ENCODE results near the gene PFDN2.
"Not testable (repeated sequence)": the region's sequence is repeated elsewhere in the genome, so short reads cannot be mapped to it uniquely, and the experiment has no call there.

Gene PFDN2

DNA sequence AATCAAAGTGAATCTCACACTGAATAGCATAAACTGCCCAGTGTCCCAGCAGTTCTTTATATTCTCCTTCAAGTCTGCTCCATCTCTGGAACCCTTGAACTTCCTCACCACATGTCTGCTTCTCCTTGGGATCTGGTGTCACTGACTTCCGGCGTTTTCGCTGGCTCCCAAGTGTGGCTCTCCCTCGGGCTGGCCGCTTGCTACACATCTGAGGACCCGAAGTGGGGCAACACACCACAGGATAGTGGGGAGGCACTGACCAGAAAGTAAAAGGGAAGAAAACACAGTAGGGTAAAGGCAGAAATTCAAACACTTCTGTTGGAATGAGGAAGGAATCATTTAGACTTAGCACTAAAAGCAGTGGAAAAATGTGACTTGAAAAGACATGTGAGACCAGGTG is 5.1 kb upstream of the PFDN2 start:
- Histone ChIP-seq H3K9me3 (ENCODE audit: control insufficient read depth in 2 of 2, low read length in 2 of 2) (no peaks in the 10 kb centered on the region), H3K9ac (ENCODE audit: low read depth in 1 of 2, low read length in 2 of 2) (no peak overlapping the region), H3K27me3 (ENCODE audit: control insufficient read depth in 2 of 2, insufficient read depth in 2 of 2, low read length in 2 of 2) (no peaks in the 10 kb centered on the region), H3K36me3 (ENCODE audit: control insufficient read depth in 2 of 2, insufficient read depth in 2 of 2, low read length in 2 of 2) (peaks cover 55 to 59% of the 10 kb centered on the region in 2 donors), H3K4me3 (ENCODE audit: low read length in 2 of 2) (no peak overlapping the region), H3K4me1 (ENCODE audit: control insufficient read depth in 2 of 2, insufficient read depth in 2 of 2, low read length in 2 of 2) (peaks cover 16 to 23% of the 10 kb centered on the region in 2 donors), H3K27ac (ENCODE audit: low read depth in 2 of 2, low read length in 2 of 2) (no peak overlapping the region)

DNA sequence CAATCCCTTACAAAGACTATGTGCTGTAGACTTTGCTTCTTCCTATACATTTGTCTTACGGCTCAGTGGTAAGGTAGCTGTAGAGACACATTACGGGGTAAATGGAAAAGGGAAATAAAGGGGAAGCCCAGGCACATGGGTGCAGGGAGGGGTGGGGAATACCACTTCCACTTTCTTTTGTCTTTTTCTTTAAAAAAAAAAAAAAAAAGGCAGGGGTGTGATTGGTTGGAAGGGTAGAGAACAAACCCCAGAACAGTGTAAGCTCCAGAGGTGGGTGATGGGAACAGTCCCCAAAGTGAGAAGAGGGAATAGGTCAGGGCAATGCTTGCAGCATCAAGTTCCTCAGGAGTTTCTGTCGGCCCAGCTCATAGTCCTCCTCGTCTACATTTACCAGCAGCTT is 4.0 kb upstream of the PFDN2 start:
- no peak overlapping the region for H3K27ac ChIP-seq (ENCODE audit: low read depth in 2 of 2, low read length in 2 of 2)
- H3K36me3 ChIP-seq (ENCODE audit: control insufficient read depth in 2 of 2, insufficient read depth in 2 of 2, low read length in 2 of 2) = peaks cover 46 to 55% of the 10 kb centered on the region in 2 donors
- H3K4me3 ChIP-seq (ENCODE audit: low read length in 2 of 2) = no peak overlapping the region
- no peaks in the 10 kb centered on the region for H3K9me3 ChIP-seq (ENCODE audit: control insufficient read depth in 2 of 2, low read length in 2 of 2)
- no peaks in the 10 kb centered on the region for H3K27me3 ChIP-seq (ENCODE audit: control insufficient read depth in 2 of 2, insufficient read depth in 2 of 2, low read length in 2 of 2)
- peaks cover 23 to 24% of the 10 kb centered on the region in 2 donors for H3K4me1 ChIP-seq (ENCODE audit: control insufficient read depth in 2 of 2, insufficient read depth in 2 of 2, low read length in 2 of 2)
- no peak overlapping the region for H3K9ac ChIP-seq (ENCODE audit: low read depth in 1 of 2, low read length in 2 of 2)

DNA sequence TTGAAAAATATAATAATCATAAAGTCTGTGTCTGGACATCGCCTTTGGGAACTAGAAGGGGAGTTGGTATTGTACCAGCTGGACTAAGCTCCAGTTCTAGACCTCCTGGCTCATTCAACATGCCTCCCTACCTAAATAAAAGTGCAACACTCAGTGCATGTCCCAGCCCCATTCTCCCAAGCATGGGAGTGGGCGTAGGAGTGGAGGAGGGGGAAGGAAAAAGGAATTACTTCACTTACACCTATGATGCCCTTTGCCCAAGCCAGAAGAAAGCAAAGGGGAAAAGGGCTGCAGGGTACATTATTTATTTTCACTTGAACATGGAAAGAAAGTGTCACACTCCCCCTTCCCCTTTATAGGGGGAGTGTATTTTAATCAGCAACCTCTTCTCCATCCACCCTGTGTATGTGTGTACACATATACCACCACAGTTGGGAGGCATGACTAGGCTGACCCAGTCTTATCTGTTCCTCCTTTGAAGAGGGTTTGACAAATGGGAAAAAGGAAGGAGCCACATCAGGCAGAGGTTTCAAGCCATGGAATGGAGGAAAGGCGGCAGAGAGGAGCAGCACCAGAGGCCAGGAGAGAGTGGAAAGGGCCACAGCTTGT is 3.3 kb upstream of the PFDN2 start:
- Histone ChIP-seq H3K27me3 (ENCODE audit: control insufficient read depth in 2 of 2, insufficient read depth in 2 of 2, low read length in 2 of 2) (no peaks in the 10 kb centered on the region), H3K4me3 (ENCODE audit: low read length in 2 of 2) (no peak overlapping the region), H3K27ac (ENCODE audit: low read depth in 2 of 2, low read length in 2 of 2) (no peak overlapping the region), H3K9me3 (ENCODE audit: control insufficient read depth in 2 of 2, low read length in 2 of 2) (no peaks in the 10 kb centered on the region), H3K36me3 (ENCODE audit: control insufficient read depth in 2 of 2, insufficient read depth in 2 of 2, low read length in 2 of 2) (peaks cover 43 to 51% of the 10 kb centered on the region in 2 donors), H3K4me1 (ENCODE audit: control insufficient read depth in 2 of 2, insufficient read depth in 2 of 2, low read length in 2 of 2) (peaks cover 27 to 28% of the 10 kb centered on the region in 2 donors), H3K9ac (ENCODE audit: low read depth in 1 of 2, low read length in 2 of 2) (no peak overlapping the region)

DNA sequence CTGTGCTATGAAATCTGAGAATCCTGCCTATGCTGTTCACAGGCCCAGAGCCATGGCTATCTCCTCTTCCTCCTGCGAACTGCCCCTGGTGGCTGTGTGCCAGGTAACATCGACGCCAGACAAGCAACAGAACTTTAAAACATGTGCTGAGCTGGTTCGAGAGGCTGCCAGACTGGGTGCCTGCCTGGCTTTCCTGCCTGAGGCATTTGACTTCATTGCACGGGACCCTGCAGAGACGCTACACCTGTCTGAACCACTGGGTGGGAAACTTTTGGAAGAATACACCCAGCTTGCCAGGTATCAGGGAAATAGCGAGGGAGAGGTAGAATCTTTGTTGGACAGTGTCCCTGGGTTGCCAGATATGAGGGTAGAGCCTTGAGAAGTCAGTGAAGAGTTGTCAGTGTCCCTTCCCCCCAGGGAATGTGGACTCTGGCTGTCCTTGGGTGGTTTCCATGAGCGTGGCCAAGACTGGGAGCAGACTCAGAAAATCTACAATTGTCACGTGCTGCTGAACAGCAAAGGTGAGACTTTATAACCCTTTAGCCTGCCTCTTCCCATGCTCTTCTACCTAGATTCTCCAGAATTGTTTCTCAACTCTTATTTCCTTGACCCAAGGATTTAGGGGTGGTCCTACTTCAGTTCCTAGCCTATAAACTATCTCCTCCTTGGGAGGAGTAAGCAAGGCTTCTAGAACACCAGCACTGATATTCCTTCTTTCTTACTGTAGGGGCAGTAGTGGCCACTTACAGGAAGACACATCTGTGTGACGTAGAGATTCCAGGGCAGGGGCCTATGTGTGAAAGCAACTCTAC is 1.5 kb upstream of the PFDN2 start:
- no peaks in the 10 kb centered on the region for H3K9me3 ChIP-seq (ENCODE audit: control insufficient read depth in 2 of 2, low read length in 2 of 2)
- H3K4me1 ChIP-seq (ENCODE audit: control insufficient read depth in 2 of 2, insufficient read depth in 2 of 2, low read length in 2 of 2) = peaks cover 27 to 28% of the 10 kb centered on the region in 2 donors
- H3K36me3 ChIP-seq (ENCODE audit: control insufficient read depth in 2 of 2, insufficient read depth in 2 of 2, low read length in 2 of 2) = peaks cover 36 to 42% of the 10 kb centered on the region in 2 donors
- H3K4me3 ChIP-seq (ENCODE audit: low read length in 2 of 2) = peak overlapping the region; percentile 76 to 98
- no peaks in the 10 kb centered on the region for H3K27me3 ChIP-seq (ENCODE audit: control insufficient read depth in 2 of 2, insufficient read depth in 2 of 2, low read length in 2 of 2)
- H3K9ac ChIP-seq (ENCODE audit: low read depth in 1 of 2, low read length in 2 of 2) = peak overlapping the region; percentile 80 to 94
- peak overlapping the region; percentile 94 to 96 for H3K27ac ChIP-seq (ENCODE audit: low read depth in 2 of 2, low read length in 2 of 2)

DNA sequence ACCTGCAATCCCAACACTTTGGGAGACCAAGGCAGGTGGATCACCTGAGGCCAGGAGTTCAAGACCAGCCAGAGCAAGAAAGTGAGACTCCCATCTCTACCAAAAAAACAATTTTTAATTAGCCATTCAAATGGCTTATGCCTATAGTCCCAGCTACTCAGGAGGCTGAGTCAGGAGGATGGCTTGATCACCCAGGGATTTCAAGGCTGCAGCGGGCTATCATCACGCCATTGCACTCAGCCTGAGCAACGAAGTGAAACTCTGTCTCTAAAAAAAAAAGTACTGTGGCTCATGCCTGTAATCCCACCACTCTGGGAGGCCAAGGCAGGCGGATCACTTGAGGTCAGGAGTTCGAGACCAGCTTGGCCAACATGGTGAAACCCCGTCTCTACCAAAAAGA is 1.9 kb downstream of the PFDN2 start:
- Histone ChIP-seq H3K4me1 (ENCODE audit: control insufficient read depth in 2 of 2, insufficient read depth in 2 of 2, low read length in 2 of 2) (peaks cover 28 to 29% of the 10 kb centered on the region in 2 donors), H3K36me3 (ENCODE audit: control insufficient read depth in 2 of 2, insufficient read depth in 2 of 2, low read length in 2 of 2) (peaks cover 8 to 11% of the 10 kb centered on the region in 2 donors)
- H3K9me3 ChIP-seq (ENCODE audit: control insufficient read depth in 2 of 2, low read length in 2 of 2); H3K27ac ChIP-seq (ENCODE audit: low read depth in 2 of 2, low read length in 2 of 2); H3K27me3 ChIP-seq (ENCODE audit: control insufficient read depth in 2 of 2, insufficient read depth in 2 of 2, low read length in 2 of 2); H3K4me3 ChIP-seq (ENCODE audit: low read length in 2 of 2); H3K9ac ChIP-seq (ENCODE audit: low read depth in 1 of 2, low read length in 2 of 2): not testable (repeated sequence)

DNA sequence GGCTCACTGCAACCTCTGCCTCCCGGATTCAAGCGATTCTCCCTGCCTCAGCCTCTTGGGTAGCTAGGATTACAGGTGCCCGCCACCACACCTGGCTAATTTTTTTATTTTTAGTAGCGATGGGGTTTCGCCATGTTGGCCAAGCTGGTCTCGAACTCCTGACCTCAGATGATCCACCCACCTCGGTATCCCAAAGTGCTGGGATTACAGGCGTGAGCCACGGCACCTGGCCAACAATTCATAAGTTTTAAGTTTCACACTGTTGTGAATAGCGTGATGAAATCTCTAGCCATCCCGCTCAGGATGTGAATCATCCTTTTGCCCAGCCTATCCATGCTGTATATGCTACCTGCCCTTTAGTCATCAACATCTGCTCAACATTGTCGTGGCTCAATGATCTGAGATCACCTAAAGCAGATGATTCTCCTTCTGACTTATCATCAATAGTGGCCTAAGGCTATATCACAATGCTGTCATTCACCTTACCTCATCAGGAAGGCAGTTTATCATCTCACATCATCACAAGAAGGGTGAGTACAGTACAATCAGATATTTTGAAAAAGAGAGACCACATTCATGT is 2.6 kb downstream of the PFDN2 start:
- Histone ChIP-seq H3K9ac (ENCODE audit: low read depth in 1 of 2, low read length in 2 of 2) (no peak overlapping the region), H3K9me3 (ENCODE audit: control insufficient read depth in 2 of 2, low read length in 2 of 2) (no peaks in the 10 kb centered on the region), H3K27ac (ENCODE audit: low read depth in 2 of 2, low read length in 2 of 2) (no peak overlapping the region), H3K36me3 (ENCODE audit: control insufficient read depth in 2 of 2, insufficient read depth in 2 of 2, low read length in 2 of 2) (peaks cover 1 to 5% of the 10 kb centered on the region in 2 donors), H3K4me3 (ENCODE audit: low read length in 2 of 2) (no peak overlapping the region), H3K4me1 (ENCODE audit: control insufficient read depth in 2 of 2, insufficient read depth in 2 of 2, low read length in 2 of 2) (peaks cover 28% of the 10 kb centered on the region in 2 donors), H3K27me3 (ENCODE audit: control insufficient read depth in 2 of 2, insufficient read depth in 2 of 2, low read length in 2 of 2) (no peaks in the 10 kb centered on the region)

DNA sequence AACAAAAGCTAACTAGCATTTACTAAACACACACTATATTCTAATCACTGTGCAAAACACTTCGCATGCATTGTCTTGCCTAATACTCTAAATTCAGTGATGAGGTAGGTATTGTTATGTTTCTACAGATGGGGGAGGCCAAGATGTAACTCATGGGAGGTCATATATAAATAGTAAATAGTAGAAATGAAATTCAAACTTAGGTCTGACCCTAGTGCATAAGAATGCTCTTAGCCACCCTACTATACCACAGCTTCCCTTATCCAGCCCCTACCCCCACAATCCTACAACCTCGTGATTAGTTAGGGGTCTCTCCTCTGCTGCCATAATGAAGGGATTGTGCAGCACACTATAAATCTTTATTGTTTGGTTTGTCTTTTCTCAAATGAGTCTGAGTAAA is 3.3 kb downstream of the PFDN2 start:
- peaks cover 0 to 3% of the 10 kb centered on the region in 2 donors for H3K36me3 ChIP-seq (ENCODE audit: control insufficient read depth in 2 of 2, insufficient read depth in 2 of 2, low read length in 2 of 2)
- peaks cover 21 to 23% of the 10 kb centered on the region in 2 donors for H3K4me1 ChIP-seq (ENCODE audit: control insufficient read depth in 2 of 2, insufficient read depth in 2 of 2, low read length in 2 of 2)
- no peaks in the 10 kb centered on the region for H3K9me3 ChIP-seq (ENCODE audit: control insufficient read depth in 2 of 2, low read length in 2 of 2)
- H3K27ac ChIP-seq (ENCODE audit: low read depth in 2 of 2, low read length in 2 of 2) = no peak overlapping the region
- H3K4me3 ChIP-seq (ENCODE audit: low read length in 2 of 2) = no peak overlapping the region
- H3K27me3 ChIP-seq (ENCODE audit: control insufficient read depth in 2 of 2, insufficient read depth in 2 of 2, low read length in 2 of 2) = no peaks in the 10 kb centered on the region
- H3K9ac ChIP-seq (ENCODE audit: low read depth in 1 of 2, low read length in 2 of 2) = no peak overlapping the region

DNA sequence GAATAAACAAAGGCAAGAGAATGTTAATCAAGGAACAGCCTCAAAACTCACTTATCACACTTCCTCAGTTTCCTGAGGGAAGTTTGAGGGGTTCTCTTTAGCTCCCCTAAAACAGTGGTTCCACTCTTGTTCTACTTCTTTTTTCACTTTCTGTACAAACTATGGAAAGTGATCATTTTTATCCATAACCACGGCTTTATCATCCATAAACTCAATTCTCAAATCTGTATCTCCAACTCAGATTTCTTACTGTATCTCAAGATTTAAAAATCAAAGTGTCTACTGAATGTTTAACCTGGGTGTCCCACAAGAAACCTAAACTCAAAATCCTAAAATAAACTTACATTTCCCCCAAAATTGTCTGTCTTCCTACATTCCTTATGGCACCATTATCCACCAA is 3.9 kb downstream of the PFDN2 start:
- H3K4me1 ChIP-seq (ENCODE audit: control insufficient read depth in 2 of 2, insufficient read depth in 2 of 2, low read length in 2 of 2) = peaks cover 15 to 16% of the 10 kb centered on the region in 2 donors

DNA sequence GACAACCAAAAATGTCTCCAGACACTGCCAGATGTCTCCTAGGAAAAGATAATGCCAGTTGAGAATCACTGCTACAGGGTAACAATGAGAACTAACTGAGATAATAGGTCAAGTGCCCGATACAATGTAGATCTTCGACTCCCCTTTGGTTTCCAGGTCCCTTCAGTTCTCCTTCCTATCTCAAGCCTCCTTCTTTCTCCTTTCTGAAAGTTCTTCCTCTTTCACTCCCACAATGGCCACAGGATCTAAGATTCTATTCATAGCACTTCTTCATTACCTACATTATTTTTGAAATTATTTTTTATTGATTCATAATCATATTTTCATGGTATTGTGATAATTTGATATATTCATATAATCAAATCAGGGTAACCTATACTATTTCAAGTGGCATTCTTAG is 6.3 kb downstream of the PFDN2 start:
- no peak overlapping the region for H3K27ac ChIP-seq (ENCODE audit: low read depth in 2 of 2, low read length in 2 of 2)
- peaks cover 0 to 14% of the 10 kb centered on the region in 2 donors for H3K36me3 ChIP-seq (ENCODE audit: control insufficient read depth in 2 of 2, insufficient read depth in 2 of 2, low read length in 2 of 2)
- H3K9ac ChIP-seq (ENCODE audit: low read depth in 1 of 2, low read length in 2 of 2) = no peak overlapping the region
- H3K4me1 ChIP-seq (ENCODE audit: control insufficient read depth in 2 of 2, insufficient read depth in 2 of 2, low read length in 2 of 2) = peaks cover 2 to 3% of the 10 kb centered on the region in 2 donors
- H3K4me3 ChIP-seq (ENCODE audit: low read length in 2 of 2) = no peak overlapping the region
- no peaks in the 10 kb centered on the region for H3K9me3 ChIP-seq (ENCODE audit: control insufficient read depth in 2 of 2, low read length in 2 of 2)
- no peaks in the 10 kb centered on the region for H3K27me3 ChIP-seq (ENCODE audit: control insufficient read depth in 2 of 2, insufficient read depth in 2 of 2, low read length in 2 of 2)

More for the DNA sequence above, 3.9 kb downstream of the PFDN2 start:
- Histone ChIP-seq H3K27ac (ENCODE audit: low read depth in 2 of 2, low read length in 2 of 2) (no peak overlapping the region), H3K4me3 (ENCODE audit: low read length in 2 of 2) (no peak overlapping the region), H3K9me3 (ENCODE audit: control insufficient read depth in 2 of 2, low read length in 2 of 2) (no peaks in the 10 kb centered on the region), H3K27me3 (ENCODE audit: control insufficient read depth in 2 of 2, insufficient read depth in 2 of 2, low read length in 2 of 2) (no peaks in the 10 kb centered on the region), H3K36me3 (ENCODE audit: control insufficient read depth in 2 of 2, insufficient read depth in 2 of 2, low read length in 2 of 2) (peaks cover 0 to 10% of the 10 kb centered on the region in 2 donors), H3K9ac (ENCODE audit: low read depth in 1 of 2, low read length in 2 of 2) (no peak overlapping the region)

DNA sequence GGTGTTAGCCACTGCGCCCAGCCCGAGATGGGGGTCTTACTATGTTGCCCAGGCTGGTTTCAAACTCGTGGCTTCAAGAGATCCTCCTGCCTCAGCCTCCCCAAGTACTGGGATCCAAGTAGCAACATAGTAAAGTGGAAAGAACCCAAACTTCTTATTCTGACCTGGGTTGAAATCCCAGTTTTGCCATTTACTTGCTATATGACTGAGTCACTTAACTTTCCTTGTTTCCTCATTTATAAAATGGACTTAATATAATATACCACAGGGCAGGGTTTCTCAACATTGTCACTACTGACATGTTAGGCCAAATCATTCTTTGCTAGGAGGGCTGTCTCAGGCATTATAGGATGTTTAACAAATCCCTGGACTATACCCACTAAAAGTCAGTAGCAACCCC is 6.7 kb downstream of the PFDN2 start:
- Histone ChIP-seq H3K9ac (ENCODE audit: low read depth in 1 of 2, low read length in 2 of 2) (no peak overlapping the region), H3K4me1 (ENCODE audit: control insufficient read depth in 2 of 2, insufficient read depth in 2 of 2, low read length in 2 of 2) (peaks cover 0 to 2% of the 10 kb centered on the region in 2 donors), H3K4me3 (ENCODE audit: low read length in 2 of 2) (no peak overlapping the region), H3K27ac (ENCODE audit: low read depth in 2 of 2, low read length in 2 of 2) (no peak overlapping the region), H3K36me3 (ENCODE audit: control insufficient read depth in 2 of 2, insufficient read depth in 2 of 2, low read length in 2 of 2) (peaks cover 0 to 14% of the 10 kb centered on the region in 2 donors), H3K27me3 (ENCODE audit: control insufficient read depth in 2 of 2, insufficient read depth in 2 of 2, low read length in 2 of 2) (no peaks in the 10 kb centered on the region), H3K9me3 (ENCODE audit: control insufficient read depth in 2 of 2, low read length in 2 of 2) (no peaks in the 10 kb centered on the region)

Data from mucosa of rectum (tissue), 2 donors.